DOHH2 (cell line): ENCODE data around the gene GLS.

Source experiments
- H3F3A ChIP-seq: fragments of 200-600 bp; sonication (generic), shearing (Covaris generic); 2 replicates; pipeline ENCODE4 v1.6.0; 2016; ENCODE audit warnings: antibody characterized with exemption, mild to moderate bottlenecking; ENCODE audit not compliant: control insufficient read depth, insufficient read depth
- H3K27ac ChIP-seq: fragments of 200-600 bp; sonication (generic); 2 replicates; pipeline ENCODE4 v1.5.1; 2014; ENCODE audit warnings: low read depth, mild to moderate bottlenecking, low read length, moderate library complexity
- H3K27me3 ChIP-seq: fragments of 200-600 bp; sonication (generic); 2 replicates; pipeline ENCODE4 v1.6.1; 2014; ENCODE audit warnings: mild to moderate bottlenecking, low read length, mixed read lengths; ENCODE audit not compliant: control insufficient read depth
- H3K36me3 ChIP-seq: fragments of 200-600 bp; sonication (generic); 2 replicates; pipeline ENCODE4 v1.6.1; 2014; ENCODE audit warnings: mild to moderate bottlenecking, low read length, moderate library complexity, mixed read lengths; ENCODE audit not compliant: control insufficient read depth
- H3K4me1 ChIP-seq: fragments of 200-600 bp; sonication (generic); 2 replicates; pipeline ENCODE4 v1.6.1; 2014; ENCODE audit warnings: mild to moderate bottlenecking, low read length, mixed read lengths; ENCODE audit not compliant: control insufficient read depth
- H3K4me2 ChIP-seq: fragments of 200-600 bp; sonication (generic); 2 replicates; pipeline ENCODE4 v1.6.0; 2014; ENCODE audit warnings: mild to moderate bottlenecking, low read length, moderate library complexity
- H3K4me3 ChIP-seq: fragments of 200-600 bp; sonication (generic); 2 replicates; pipeline ENCODE4 v1.5.1; 2014; ENCODE audit warnings: mild to moderate bottlenecking, low read length, mixed read lengths
- H3K79me2 ChIP-seq: fragments of 200-600 bp; sonication (generic); 2 replicates; pipeline ENCODE4 v1.6.1; 2014; ENCODE audit warnings: mild to moderate bottlenecking, low read length, mixed read lengths; ENCODE audit not compliant: control insufficient read depth
- H3K9me2 ChIP-seq: fragments of 200-600 bp; sonication (generic); replicated peaks from 2 replicates; pipeline ENCODE4 v1.6.1; 2014; ENCODE audit warnings: mild to moderate bottlenecking, low read length, mixed read lengths; ENCODE audit not compliant: control insufficient read depth
- H3K9me3 ChIP-seq: fragments of 200-600 bp; sonication (generic); 2 replicates; pipeline ENCODE4 v1.6.1; 2014; ENCODE audit warnings: antibody characterized with exemption, low read length, mixed read lengths; ENCODE audit not compliant: control insufficient read depth, insufficient read depth
- H4K20me1 ChIP-seq: fragments of 200-600 bp; sonication (generic); 2 replicates; pipeline ENCODE4 v1.6.0; 2014; ENCODE audit warnings: low read depth, mild to moderate bottlenecking, antibody characterized with exemption, low read length, moderate library complexity; ENCODE audit not compliant: control insufficient read depth, insufficient read depth
- EZH2phosphoT487 ChIP-seq: fragments of 200-600 bp; sonication (generic); IDR thresholded peaks from 2 replicates; pipeline ENCODE4 v1.6.1; 2017; ENCODE audit warnings: borderline replicate concordance, mild to moderate bottlenecking, antibody characterized with exemption, low read length, moderate library complexity, mixed read lengths
- TF ChIP-seq, protein P1 (sequence below): fragments of 200-600 bp; sonication (generic); IDR thresholded peaks from one replicate; pipeline ENCODE4 v1.5.1; 2014; ENCODE audit warnings: antibody characterized with exemption, mild to moderate bottlenecking, low read depth, low read length; ENCODE audit not compliant: poor library complexity, severe bottlenecking

The GLS gene

DNA sequence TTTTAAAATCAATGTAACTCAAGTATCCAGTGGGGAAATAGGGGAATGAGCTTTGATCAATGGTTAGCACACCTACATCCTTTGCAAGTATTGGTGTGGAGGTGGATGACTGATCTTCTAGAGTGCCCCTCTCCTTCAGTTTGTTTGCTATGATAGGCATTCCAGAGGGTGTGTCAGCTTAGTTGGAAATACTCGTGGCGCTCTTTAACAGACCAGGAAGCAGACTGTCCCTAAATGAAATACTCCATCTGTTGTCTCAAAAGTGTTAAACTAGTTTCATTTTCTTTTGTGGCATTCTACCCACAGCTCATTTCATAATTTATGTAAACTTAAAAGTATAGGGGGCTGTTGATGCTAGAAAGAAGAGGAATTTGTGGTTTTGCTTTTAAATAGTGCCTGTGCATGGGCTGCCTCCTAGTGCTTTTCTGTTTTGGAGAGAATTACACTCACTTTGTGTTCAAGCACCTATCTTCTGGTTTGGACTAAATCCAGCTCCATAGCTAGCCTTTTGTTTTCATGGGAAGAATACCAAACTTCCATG, 67.2 kb downstream of the GLS start:
- Histone ChIP-seq H3F3A (0 out of 2 replicates have a peak, but pooled peaks cover 4% of the 10 kb centered on the region), H3K4me1 (no peaks in the 10 kb centered on the region), H3K79me2 (no peaks in the 10 kb centered on the region), H4K20me1 (no peaks in the 10 kb centered on the region), H3K9me3 (no peaks in the 10 kb centered on the region), H3K36me3 (no peaks in the 10 kb centered on the region), H3K4me2 (no peak overlapping the region), H3K4me3 (no peak overlapping the region), H3K27ac (no peak overlapping the region), H3K9me2 (no peaks in the 10 kb centered on the region), H3K27me3 (no peaks in the 10 kb centered on the region)
- TF ChIP-seq EZH2phosphoT487: no peak
- TF ChIP-seq, protein P1, sequence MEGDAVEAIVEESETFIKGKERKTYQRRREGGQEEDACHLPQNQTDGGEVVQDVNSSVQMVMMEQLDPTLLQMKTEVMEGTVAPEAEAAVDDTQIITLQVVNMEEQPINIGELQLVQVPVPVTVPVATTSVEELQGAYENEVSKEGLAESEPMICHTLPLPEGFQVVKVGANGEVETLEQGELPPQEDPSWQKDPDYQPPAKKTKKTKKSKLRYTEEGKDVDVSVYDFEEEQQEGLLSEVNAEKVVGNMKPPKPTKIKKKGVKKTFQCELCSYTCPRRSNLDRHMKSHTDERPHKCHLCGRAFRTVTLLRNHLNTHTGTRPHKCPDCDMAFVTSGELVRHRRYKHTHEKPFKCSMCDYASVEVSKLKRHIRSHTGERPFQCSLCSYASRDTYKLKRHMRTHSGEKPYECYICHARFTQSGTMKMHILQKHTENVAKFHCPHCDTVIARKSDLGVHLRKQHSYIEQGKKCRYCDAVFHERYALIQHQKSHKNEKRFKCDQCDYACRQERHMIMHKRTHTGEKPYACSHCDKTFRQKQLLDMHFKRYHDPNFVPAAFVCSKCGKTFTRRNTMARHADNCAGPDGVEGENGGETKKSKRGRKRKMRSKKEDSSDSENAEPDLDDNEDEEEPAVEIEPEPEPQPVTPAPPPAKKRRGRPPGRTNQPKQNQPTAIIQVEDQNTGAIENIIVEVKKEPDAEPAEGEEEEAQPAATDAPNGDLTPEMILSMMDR: no peak

DNA sequence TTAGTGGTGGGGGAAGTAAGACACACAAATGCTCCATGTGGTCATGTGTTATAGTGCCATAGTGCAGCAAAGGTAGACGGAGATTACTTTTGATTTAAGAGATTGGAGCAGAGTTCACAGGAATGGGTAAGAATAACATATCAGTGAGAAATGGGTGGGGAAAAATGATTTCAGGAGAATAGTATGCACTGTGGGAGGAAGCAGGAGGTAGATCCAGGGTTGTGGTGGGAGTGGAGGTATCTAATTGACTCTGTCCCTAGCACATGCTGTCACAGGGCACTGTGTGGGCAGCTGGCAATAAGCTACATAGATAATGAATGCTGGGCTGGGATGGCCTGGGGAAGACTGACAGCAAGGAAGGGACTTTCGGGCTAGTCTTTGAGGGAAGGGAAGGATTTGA, 68.0 kb downstream of the GLS start:
- no peak for TF ChIP-seq EZH2phosphoT487
- no peak overlapping the region for H3K4me2 ChIP-seq
- H3K4me1 ChIP-seq: no peaks in the 10 kb centered on the region
- H3K27ac ChIP-seq: no peak overlapping the region
- no peaks in the 10 kb centered on the region for H4K20me1 ChIP-seq
- H3F3A ChIP-seq: no peaks in the 10 kb centered on the region
- no peaks in the 10 kb centered on the region for H3K79me2 ChIP-seq
- H3K27me3 ChIP-seq: no peaks in the 10 kb centered on the region
- no peaks in the 10 kb centered on the region for H3K9me3 ChIP-seq
- H3K4me3 ChIP-seq: no peak overlapping the region
- H3K9me2 ChIP-seq: no peaks in the 10 kb centered on the region
- H3K36me3 ChIP-seq: no peaks in the 10 kb centered on the region

DNA sequence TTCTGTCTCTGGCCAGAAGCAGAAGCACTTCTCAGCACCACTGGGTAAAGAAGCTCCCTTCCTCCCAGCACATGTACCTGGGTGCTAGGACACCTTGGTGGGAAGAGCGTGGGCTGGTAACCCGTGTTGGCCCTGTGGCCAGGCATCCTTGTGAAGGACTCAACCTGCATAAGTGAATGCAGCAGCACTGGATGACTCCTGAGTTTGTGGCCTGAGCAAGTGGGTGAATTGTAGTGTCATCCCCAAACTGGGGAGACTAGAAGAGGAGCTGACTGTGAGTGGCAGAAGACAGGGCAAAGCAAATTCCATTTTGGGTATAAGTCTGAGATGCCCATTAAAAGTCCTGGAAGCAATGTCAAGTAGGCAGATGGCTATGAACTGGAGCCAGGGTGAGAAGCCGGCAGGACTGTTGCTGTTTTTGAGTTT, 70.0 kb downstream of the GLS start:
- Histone ChIP-seq H3K27me3 (no peaks in the 10 kb centered on the region), H3F3A (no peaks in the 10 kb centered on the region), H3K4me1 (no peaks in the 10 kb centered on the region), H3K9me3 (no peaks in the 10 kb centered on the region), H3K4me2 (no peak overlapping the region), H3K79me2 (no peaks in the 10 kb centered on the region), H3K36me3 (no peaks in the 10 kb centered on the region), H4K20me1 (no peaks in the 10 kb centered on the region), H3K4me3 (no peak overlapping the region), H3K27ac (no peak overlapping the region), H3K9me2 (no peaks in the 10 kb centered on the region)
- TF ChIP-seq, protein P1: no peak

DNA sequence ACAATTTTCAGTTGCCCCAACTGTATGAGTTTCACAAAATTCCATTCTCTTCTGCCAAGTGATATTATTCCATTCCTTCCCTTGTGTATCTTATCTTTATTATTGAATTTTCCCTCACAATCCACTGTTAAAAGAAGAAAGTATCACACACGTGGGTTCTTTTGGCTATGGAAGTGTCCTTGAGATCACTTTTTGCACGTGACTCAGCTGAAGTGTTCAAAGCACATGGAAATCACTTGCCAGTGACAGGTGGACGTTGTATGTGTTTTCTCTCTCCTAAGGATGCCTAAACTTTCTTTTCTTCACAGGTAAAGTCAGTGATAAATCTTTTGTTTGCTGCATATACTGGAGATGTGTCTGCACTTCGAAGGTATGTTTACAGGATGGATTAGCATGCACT, 72.6 kb downstream of the GLS start:
- Histone ChIP-seq H3K9me2 (no peaks in the 10 kb centered on the region), H3K27me3 (no peaks in the 10 kb centered on the region), H3K4me3 (no peak overlapping the region), H3K4me1 (no peaks in the 10 kb centered on the region), H3K79me2 (no peaks in the 10 kb centered on the region), H3K9me3 (no peaks in the 10 kb centered on the region), H3K4me2 (no peak overlapping the region), H3F3A (no peaks in the 10 kb centered on the region), H3K27ac (no peak overlapping the region), H4K20me1 (no peaks in the 10 kb centered on the region), H3K36me3 (no peaks in the 10 kb centered on the region)
- TF ChIP-seq, protein P1: no peak
- no peak for TF ChIP-seq EZH2phosphoT487
